GM23338 (cell line): ENCODE results near the gene TTYH3. TPM values are rescaled to one million over a fixed set of nuclear protein-coding genes. Genes with fewer than 3 reads are reported as not detected.
A peak's percentile ranks its signal among the peaks of the same experiment; 100 is the strongest.

Source experiments
- ATAC-seq: fragments of 200-7000 bp; cut with Tn5 transposase; 3 replicates; pipeline ENCODE4 v1.9.1; 2020
- DNase-seq: peaks from one replicate; pipeline ENCODE4 v3.0.0-alpha.2; 2015; ENCODE audit warnings: low spot score
- H2AFZ ChIP-seq: fragments of 200-600 bp; sonication (generic); 2 replicates; pipeline ENCODE4 v1.8.0; 2016; ENCODE audit warnings: antibody characterized with exemption, mild to moderate bottlenecking, moderate library complexity
- H3F3A ChIP-seq: fragments of 200-600 bp; sonication (generic); replicated peaks from 2 replicates; pipeline ENCODE4 v1.8.0; 2017; ENCODE audit warnings: antibody characterized with exemption, mixed run types, low read depth
- H3K27ac ChIP-seq: fragments of 200-600 bp; sonication (generic); 2 replicates; pipeline ENCODE4 v1.6.1; 2016; ENCODE audit warnings: low read depth
- H3K27me3 ChIP-seq: fragments of 200-600 bp; sonication (generic); 2 replicates; pipeline ENCODE4 v1.8.0; 2016; ENCODE audit warnings: mild to moderate bottlenecking, mixed run types, moderate library complexity; ENCODE audit not compliant: insufficient read depth
- H3K36me3 ChIP-seq: fragments of 200-600 bp; sonication (generic); 2 replicates; pipeline ENCODE4 v1.8.0; 2016; ENCODE audit warnings: mild to moderate bottlenecking; ENCODE audit not compliant: insufficient read depth
- H3K4me1 ChIP-seq: fragments of 200-600 bp; sonication (generic); 2 replicates; pipeline ENCODE4 v1.8.0; 2016; ENCODE audit warnings: mild to moderate bottlenecking, moderate library complexity; ENCODE audit not compliant: insufficient read depth
- H3K4me2 ChIP-seq: fragments of 200-600 bp; sonication (generic); 2 replicates; pipeline ENCODE4 v1.7.1; 2017; ENCODE audit warnings: mixed run types
- H3K4me3 ChIP-seq: fragments of 200-600 bp; sonication (generic); 2 replicates; pipeline ENCODE4 v1.6.1; 2016; ENCODE audit warnings: mixed run types
- H3K79me2 ChIP-seq: fragments of 200-600 bp; sonication (generic); replicated peaks from 2 replicates; pipeline ENCODE4 v1.8.0; 2017; ENCODE audit warnings: mild to moderate bottlenecking; ENCODE audit not compliant: insufficient read depth
- H3K9me2 ChIP-seq: fragments of 200-600 bp; sonication (generic); 2 replicates; pipeline ENCODE4 v1.8.0; 2017; ENCODE audit not compliant: insufficient read depth
- H4K20me1 ChIP-seq: fragments of 200-600 bp; sonication (generic); replicated peaks from 2 replicates; pipeline ENCODE4 v1.8.0; 2017; ENCODE audit warnings: mild to moderate bottlenecking; ENCODE audit not compliant: insufficient read depth
- H3K27ac Mint-ChIP-seq: 2 replicates; pipeline ENCODE4 v1.8.0; 2020; ENCODE audit warnings: inconsistent platforms, mild to moderate bottlenecking, moderate library complexity, mixed read lengths
- H3K27me3 Mint-ChIP-seq: 3 replicates; pipeline ENCODE4 v1.8.0; 2022; ENCODE audit warnings: low read depth, mild to moderate bottlenecking, moderate library complexity, mixed read lengths, inconsistent platforms; ENCODE audit not compliant: insufficient read depth, poor library complexity
- H3K36me3 Mint-ChIP-seq: 3 replicates; pipeline ENCODE4 v1.8.0; 2021; ENCODE audit warnings: low read depth, mild to moderate bottlenecking, inconsistent platforms, moderate library complexity, mixed read lengths
- H3K4me1 Mint-ChIP-seq: 3 replicates; pipeline ENCODE4 v1.8.0; 2020; ENCODE audit warnings: mild to moderate bottlenecking, inconsistent platforms, mixed read lengths
- H3K4me3 Mint-ChIP-seq: 3 replicates; pipeline ENCODE4 v1.8.0; 2021; ENCODE audit warnings: moderate library complexity, mild to moderate bottlenecking, inconsistent platforms, mixed read lengths
- H3K9me3 Mint-ChIP-seq: 3 replicates; pipeline ENCODE4 v1.8.0; 2020; ENCODE audit warnings: moderate library complexity, mild to moderate bottlenecking, inconsistent platforms, mixed read lengths
- EZH2 ChIP-seq: fragments of 200-600 bp; sonication (generic); IDR thresholded peaks from one replicate; pipeline ENCODE4 v1.8.0; 2017; ENCODE audit warnings: antibody characterized with exemption, mild to moderate bottlenecking, low read depth; ENCODE audit not compliant: unreplicated experiment
- EZH2phosphoT487 ChIP-seq: fragments of 200-600 bp; sonication (generic); IDR thresholded peaks from one replicate; pipeline ENCODE4 v1.8.1; 2018; ENCODE audit warnings: antibody characterized with exemption; ENCODE audit not compliant: unreplicated experiment
- NANOG ChIP-seq: IDR thresholded peaks from 2 replicates; pipeline ENCODE4 v1.6.1; 2016; ENCODE audit warnings: antibody characterized with exemption, borderline replicate concordance
- ZNF331 ChIP-seq: fragments of 250-450 bp; sonication (Bioruptor Pico); IDR thresholded peaks from 2 replicates; pipeline ENCODE4 v1.5.0; 2020; ENCODE audit warnings: low read depth, mild to moderate bottlenecking, moderate library complexity
- long read RNA-seq: library from polyadenylated mRNA; unstranded; transcript quantifications from one replicate; pipeline ENCODE4 v2.0.0, GENCODE V29; 2020; ENCODE audit not compliant: unreplicated experiment
- polyA plus RNA-seq: library from polyadenylated mRNA; unstranded; fragments of >200 nt; fragmentation: Nextera tagmentation; extraction: Ambion mirVana; gene quantifications from 2 replicates; pipeline ENCODE4 v1.2.1, GENCODE V29; 2016
- total RNA-seq: library from RNA; depleted of rRNA; stranded (reverse); fragments of >200 nt; shearing (Covaris generic); gene quantifications from 2 replicates; pipeline ENCODE4 v1.2.3, GENCODE V29; 2014; rRNA removed
- TF ChIP-seq, protein P1 (sequence below): IDR thresholded peaks from 2 replicates; pipeline ENCODE4 v1.6.1; 2016; ENCODE audit warnings: antibody characterized with exemption
- TF ChIP-seq, protein P2 (sequence below): IDR thresholded peaks from one replicate; pipeline ENCODE4 v1.6.1; 2018; ENCODE audit warnings: antibody characterized with exemption; ENCODE audit not compliant: unreplicated experiment

The TTYH3 gene, protein sequence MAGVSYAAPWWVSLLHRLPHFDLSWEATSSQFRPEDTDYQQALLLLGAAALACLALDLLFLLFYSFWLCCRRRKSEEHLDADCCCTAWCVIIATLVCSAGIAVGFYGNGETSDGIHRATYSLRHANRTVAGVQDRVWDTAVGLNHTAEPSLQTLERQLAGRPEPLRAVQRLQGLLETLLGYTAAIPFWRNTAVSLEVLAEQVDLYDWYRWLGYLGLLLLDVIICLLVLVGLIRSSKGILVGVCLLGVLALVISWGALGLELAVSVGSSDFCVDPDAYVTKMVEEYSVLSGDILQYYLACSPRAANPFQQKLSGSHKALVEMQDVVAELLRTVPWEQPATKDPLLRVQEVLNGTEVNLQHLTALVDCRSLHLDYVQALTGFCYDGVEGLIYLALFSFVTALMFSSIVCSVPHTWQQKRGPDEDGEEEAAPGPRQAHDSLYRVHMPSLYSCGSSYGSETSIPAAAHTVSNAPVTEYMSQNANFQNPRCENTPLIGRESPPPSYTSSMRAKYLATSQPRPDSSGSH
- total RNA-seq (113 and 126 TPM in 2 replicates), polyA plus RNA-seq (59.6 and 62.3 TPM in 2 replicates)
- long read RNA-seq, partial matches to known transcripts, result 0 of 6 reads
- long read RNA-seq, other reads (novel, unspliced or antisense), result 6 of 6 reads

DNA sequence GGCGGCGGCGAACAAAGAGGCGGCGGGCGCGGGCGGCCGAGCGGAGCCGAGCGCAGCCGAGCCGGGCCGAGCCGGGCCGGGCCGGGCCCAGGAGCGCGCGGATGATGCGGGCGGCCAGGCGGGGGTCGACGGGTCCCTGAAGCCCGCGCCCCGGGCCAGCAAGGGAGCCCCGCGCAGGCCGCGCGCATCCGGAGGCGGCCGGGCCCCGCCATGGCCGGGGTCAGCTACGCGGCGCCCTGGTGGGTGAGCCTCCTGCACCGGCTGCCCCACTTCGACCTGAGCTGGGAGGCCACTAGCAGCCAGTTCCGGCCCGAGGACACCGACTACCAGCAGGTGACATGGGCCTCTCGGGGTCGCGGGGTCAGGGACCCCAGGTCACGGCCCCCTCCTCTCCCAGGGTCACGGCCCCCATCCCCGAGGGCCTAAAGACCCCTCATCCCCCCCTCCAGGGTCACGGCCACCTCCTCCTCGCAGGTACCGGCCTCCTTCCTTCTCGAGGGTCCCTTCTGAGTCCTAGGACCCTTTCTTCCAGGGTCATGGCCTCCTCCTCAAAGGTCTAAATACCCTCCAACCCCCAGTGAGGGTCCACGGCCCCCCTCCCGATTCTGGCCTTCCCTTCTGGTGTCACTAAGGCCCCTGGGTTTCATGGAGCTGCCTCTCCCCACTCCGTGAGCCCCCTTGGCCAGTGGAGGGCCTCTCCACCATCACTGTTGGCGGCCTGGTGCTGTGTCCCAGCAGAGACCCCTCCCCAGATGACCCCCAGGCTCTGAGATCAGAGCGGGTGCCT, at the start of gene TTYH3:
Gene TTYH3 (plus strand): TSS at position 41 of the 787 bp plus-strand sequence. CDS start 170 bp downstream, at position 211.
- Mint-ChIP-seq H3K9me3 (no peaks in the 10 kb centered on the region), H3K27ac (peak within 1 kb of the TSS; percentile 95), H3K36me3 (peaks cover 3% of the 10 kb centered on the region; the same call in 1 of the 3 replicates), H3K27me3 (peaks cover 9% of the 10 kb centered on the region), H3K4me3 (peak within 1 kb of the TSS; percentile 91), H3K4me1 (peaks cover 32% of the 10 kb centered on the region)
- H3F3A ChIP-seq, result peaks cover 12% of the 10 kb centered on the region; the same call in 1 of the 2 replicates
- peak within 1 kb of the TSS; percentile 56; the same call in 1 of the 2 replicates for H3K27ac ChIP-seq
- ATAC-seq (peak; percentile 28), DNase-seq (no peak)
- peaks cover 52% of the 10 kb centered on the region for H3K79me2 ChIP-seq
- H3K4me3 ChIP-seq, result peak within 1 kb of the TSS; percentile 93
- no peaks in the 10 kb centered on the region for H3K36me3 ChIP-seq
- H2AFZ ChIP-seq, result peak within 1 kb of the TSS; percentile 48; the same call in 1 of the 2 replicates
- H3K9me2 ChIP-seq, result no peaks in the 10 kb centered on the region
- peaks cover 16% of the 10 kb centered on the region; the same call in 1 of the 2 replicates for H3K4me1 ChIP-seq
- TF ChIP-seq, protein P1, sequence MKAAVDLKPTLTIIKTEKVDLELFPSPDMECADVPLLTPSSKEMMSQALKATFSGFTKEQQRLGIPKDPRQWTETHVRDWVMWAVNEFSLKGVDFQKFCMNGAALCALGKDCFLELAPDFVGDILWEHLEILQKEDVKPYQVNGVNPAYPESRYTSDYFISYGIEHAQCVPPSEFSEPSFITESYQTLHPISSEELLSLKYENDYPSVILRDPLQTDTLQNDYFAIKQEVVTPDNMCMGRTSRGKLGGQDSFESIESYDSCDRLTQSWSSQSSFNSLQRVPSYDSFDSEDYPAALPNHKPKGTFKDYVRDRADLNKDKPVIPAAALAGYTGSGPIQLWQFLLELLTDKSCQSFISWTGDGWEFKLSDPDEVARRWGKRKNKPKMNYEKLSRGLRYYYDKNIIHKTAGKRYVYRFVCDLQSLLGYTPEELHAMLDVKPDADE, result no peak
- TF ChIP-seq, protein P2, sequence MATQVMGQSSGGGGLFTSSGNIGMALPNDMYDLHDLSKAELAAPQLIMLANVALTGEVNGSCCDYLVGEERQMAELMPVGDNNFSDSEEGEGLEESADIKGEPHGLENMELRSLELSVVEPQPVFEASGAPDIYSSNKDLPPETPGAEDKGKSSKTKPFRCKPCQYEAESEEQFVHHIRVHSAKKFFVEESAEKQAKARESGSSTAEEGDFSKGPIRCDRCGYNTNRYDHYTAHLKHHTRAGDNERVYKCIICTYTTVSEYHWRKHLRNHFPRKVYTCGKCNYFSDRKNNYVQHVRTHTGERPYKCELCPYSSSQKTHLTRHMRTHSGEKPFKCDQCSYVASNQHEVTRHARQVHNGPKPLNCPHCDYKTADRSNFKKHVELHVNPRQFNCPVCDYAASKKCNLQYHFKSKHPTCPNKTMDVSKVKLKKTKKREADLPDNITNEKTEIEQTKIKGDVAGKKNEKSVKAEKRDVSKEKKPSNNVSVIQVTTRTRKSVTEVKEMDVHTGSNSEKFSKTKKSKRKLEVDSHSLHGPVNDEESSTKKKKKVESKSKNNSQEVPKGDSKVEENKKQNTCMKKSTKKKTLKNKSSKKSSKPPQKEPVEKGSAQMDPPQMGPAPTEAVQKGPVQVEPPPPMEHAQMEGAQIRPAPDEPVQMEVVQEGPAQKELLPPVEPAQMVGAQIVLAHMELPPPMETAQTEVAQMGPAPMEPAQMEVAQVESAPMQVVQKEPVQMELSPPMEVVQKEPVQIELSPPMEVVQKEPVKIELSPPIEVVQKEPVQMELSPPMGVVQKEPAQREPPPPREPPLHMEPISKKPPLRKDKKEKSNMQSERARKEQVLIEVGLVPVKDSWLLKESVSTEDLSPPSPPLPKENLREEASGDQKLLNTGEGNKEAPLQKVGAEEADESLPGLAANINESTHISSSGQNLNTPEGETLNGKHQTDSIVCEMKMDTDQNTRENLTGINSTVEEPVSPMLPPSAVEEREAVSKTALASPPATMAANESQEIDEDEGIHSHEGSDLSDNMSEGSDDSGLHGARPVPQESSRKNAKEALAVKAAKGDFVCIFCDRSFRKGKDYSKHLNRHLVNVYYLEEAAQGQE, result no peak
- TF ChIP-seq ZNF331 (CRISPR knock-in tag) (no peak), EZH2 (no peak), NANOG (no peak), EZH2phosphoT487 (no peak)
- H3K4me2 ChIP-seq, result peak within 1 kb of the TSS; percentile 93
- H3K27me3 ChIP-seq, result no peaks in the 10 kb centered on the region
- H4K20me1 ChIP-seq, result peaks cover 18% of the 10 kb centered on the region
